HepG2 (cell line): ENCODE data around the gene AHR. TPM values are rescaled to one million over a fixed set of nuclear protein-coding genes. Genes with fewer than 3 reads are reported as not detected.

Source experiments
- ATAC-seq: fragments of 200-7000 bp; cut with Tn5 transposase; 3 replicates; pipeline ENCODE4 v1.9.1; 2020; ENCODE audit warnings: mild to moderate bottlenecking, moderate library complexity
- BruUV-seq: library from RNA; stranded (reverse); fragments of 400-500 nt; replicated peaks from 2 replicates; lab custom pipeline; 2021; lab: Mats Ljungman, UMichigan
- CTCF ChIA-PET: fragments of 300-600 bp; formaldehyde crosslinking; extraction: SDS; loops from one replicate; lab custom pipeline; 2021; ENCODE audit warnings: low total read pairs, inconsistent platforms, low intra/inter-chr PET ratio; lab: Yijun Ruan, JAX
- POLR2A ChIA-PET: fragments of 350-600 bp; sonication (Branson Sonifier 250); formaldehyde crosslinking; loops from one replicate; lab custom pipeline; 2020; ENCODE audit warnings: antibody characterized with exemption, inconsistent platforms; lab: Yijun Ruan, JAX
- DNase-seq: peaks from one replicate; pipeline ENCODE4 v3.0.0-alpha.2; 2015; ENCODE audit warnings: low spot score
- FAIRE-seq: peaks from 3 replicates; lab custom pipeline; 2011; peaks lifted over from hg19 to GRCh38; lab: Jason Lieb, UNC
- H2AFZ ChIP-seq: one replicate; pipeline ENCODE4 v1.6.1; 2011; ENCODE audit warnings: low read length, inconsistent platforms
- H3K27ac ChIP-seq: fragments of 300-600 bp; 3 replicates; pipeline ENCODE4 v1.8.0; 2011; ENCODE audit warnings: mixed run types, mild to moderate bottlenecking, mixed read lengths, low read length, inconsistent platforms; ENCODE audit not compliant: insufficient read depth; ENCODE audit errors: extremely low read length
- H3K27me3 ChIP-seq, 2 experiments: fragments of 200-600 bp in 1 of 2; 2 replicates in 1 of 2; 3 replicates in 1 of 2; pipeline versions ENCODE4 v1.6.0 to v1.8.0; 2011; ENCODE audit warnings: low read length in 2 of 2, mild to moderate bottlenecking in 2 of 2, moderate library complexity in 2 of 2, inconsistent platforms in 1 of 2; ENCODE audit not compliant: insufficient read depth in 2 of 2, control insufficient read depth in 1 of 2
- H3K36me3 ChIP-seq, 2 experiments: fragments of 200-600 bp in 1 of 2; replicated peaks in 1 of 2; 2 replicates in 1 of 2; 3 replicates in 1 of 2; pipeline versions ENCODE4 v1.5.1 to v1.8.0; 2011; ENCODE audit warnings: low read length in 2 of 2, inconsistent platforms in 1 of 2; ENCODE audit not compliant: insufficient read depth in 2 of 2, control insufficient read depth in 1 of 2
- H3K4me1 ChIP-seq: 2 replicates; pipeline ENCODE4 v1.5.1; 2012; ENCODE audit warnings: low read length, inconsistent platforms; ENCODE audit not compliant: insufficient read depth
- H3K4me2 ChIP-seq: 2 replicates; pipeline ENCODE4 v1.6.0; 2011; ENCODE audit warnings: low read depth, low read length, inconsistent platforms
- H3K4me3 ChIP-seq, 3 experiments: fragments of 200-600 bp in 1 of 3; sonication (generic), shearing (Covaris generic) in 1 of 3; replicated peaks in 1 of 3; 2 replicates each; pipeline ENCODE4 v1.5.1; 2011 to 2016; ENCODE audit warnings: low read length in 3 of 3, inconsistent platforms in 2 of 3, low read depth in 2 of 3, mild to moderate bottlenecking in 2 of 3, control low read depth in 1 of 3, mixed read lengths in 1 of 3; ENCODE audit not compliant: insufficient read depth in 1 of 3
- H3K79me2 ChIP-seq: one replicate; pipeline ENCODE4 v1.6.1; 2011; ENCODE audit warnings: low read length, inconsistent platforms; ENCODE audit not compliant: insufficient read depth
- H3K9ac ChIP-seq: 2 replicates; pipeline ENCODE4 v1.6.0; 2011; ENCODE audit warnings: mild to moderate bottlenecking, low read depth, low read length, inconsistent platforms; ENCODE audit not compliant: insufficient read depth
- H3K9me3 ChIP-seq: 2 replicates; pipeline ENCODE4 v1.5.1; 2012; ENCODE audit warnings: mild to moderate bottlenecking, low read length
- H4K20me1 ChIP-seq: 2 replicates; pipeline ENCODE4 v1.6.0; 2011; ENCODE audit warnings: inconsistent platforms, mild to moderate bottlenecking, low read length, moderate library complexity; ENCODE audit not compliant: insufficient read depth
- ATM ChIP-seq: fragments of 450-650 bp; IDR thresholded peaks from 2 replicates; pipeline ENCODE4 v1.7.1; 2017; ENCODE audit warnings: mild to moderate bottlenecking, borderline replicate concordance
- CBX2 ChIP-seq, 2 experiments: fragments of 200-600 bp in 1 of 2; sonication (generic); formaldehyde crosslinking in 1 of 2; IDR thresholded peaks; 2 replicates each; pipeline versions ENCODE4 v1.7.0 to v1.8.1; 2018 to 2022; ENCODE audit warnings: low read depth in 2 of 2, low read length in 1 of 2, mild to moderate bottlenecking in 1 of 2, missing genetic modification reagents in 1 of 2
- FOXP1 ChIP-seq, 2 experiments: fragments of 450-650 bp in 1 of 2; IDR thresholded peaks; 2 replicates each; pipeline ENCODE4 v1.6.1; 2017 to 2018; ENCODE audit warnings: antibody characterized with exemption in 1 of 2
- GATAD1 ChIP-seq: IDR thresholded peaks from 2 replicates; pipeline ENCODE4 v1.6.1; 2016; ENCODE audit warnings: missing genetic modification reagents, missing compliant biosample characterization
- HNF4G ChIP-seq, 2 experiments: sonication (generic) in 1 of 2; formaldehyde crosslinking in 1 of 2; IDR thresholded peaks; 2 replicates each; pipeline versions ENCODE4 v1.4.0 to v1.6.1; 2011 to 2020; ENCODE audit warnings: borderline replicate concordance in 2 of 2, low read depth in 2 of 2, mild to moderate bottlenecking in 2 of 2, low read length in 1 of 2, missing genetic modification reagents in 1 of 2, moderate library complexity in 1 of 2
- KMT2A ChIP-seq: sonication (generic); formaldehyde crosslinking; IDR thresholded peaks from 2 replicates; pipeline ENCODE4 v1.4.0; 2020; ENCODE audit warnings: missing genetic modification reagents
- NFE2 ChIP-seq: sonication (generic); formaldehyde crosslinking; IDR thresholded peaks from 2 replicates; pipeline ENCODE4 v1.4.0; 2020; ENCODE audit warnings: missing genetic modification reagents
- PCBP1 ChIP-seq: fragments of 200-400 bp; formaldehyde crosslinking; IDR thresholded peaks from 2 replicates; pipeline ENCODE4 v1.6.1; 2017; ENCODE audit warnings: mild to moderate bottlenecking, low read depth, low read length, borderline replicate concordance
- RFXANK ChIP-seq: IDR thresholded peaks from 2 replicates; pipeline ENCODE4 v1.6.1; 2016
- TERF1 ChIP-seq: sonication (generic); formaldehyde crosslinking; IDR thresholded peaks from 2 replicates; pipeline ENCODE4 v1.8.0; 2022; ENCODE audit warnings: mild to moderate bottlenecking, missing genetic modification reagents, moderate library complexity
- ZNF143 ChIP-seq: sonication (generic); formaldehyde crosslinking; IDR thresholded peaks from 2 replicates; pipeline ENCODE4 v1.4.0; 2020; ENCODE audit warnings: missing genetic modification reagents
- ZNF543 ChIP-seq: sonication (generic); formaldehyde crosslinking; IDR thresholded peaks from 2 replicates; pipeline ENCODE4 v1.4.0; 2020; ENCODE audit warnings: mild to moderate bottlenecking, missing genetic modification reagents
- ZSCAN21 ChIP-seq: sonication (generic); formaldehyde crosslinking; IDR thresholded peaks from 2 replicates; pipeline ENCODE4 v1.8.0; 2022; ENCODE audit warnings: mild to moderate bottlenecking, missing genetic modification reagents, moderate library complexity, borderline replicate concordance
- WGBS: methylation state at CpG from one replicate; pipeline ENCODE4 v1.1.6; 2017; ENCODE audit warnings: low lambda C conversion rate; 5-methylcytosine and 5-hydroxymethylcytosine counted together
- in situ Hi-C: cut with HindIII; loops from 2 replicates; pipeline ENCODE4 v1.10.0; 2017; ENCODE audit warnings: low pct_unique_long_range_greater_than_20kb; ENCODE audit not compliant: extremely low pct_ligation_motif_present
- intact Hi-C: fragments of 100-400 bp; cut with micrococcal nuclease; formaldehyde crosslinking; loops from one replicate; pipeline ENCODE4 v1.10.0; 2022; ENCODE audit not compliant: unreplicated experiment
- polyA plus RNA-seq, 8 experiments: library from polyadenylated mRNA; depleted of rRNA in 3 of 8; stranded (reverse) in 7 of 8; unstranded in 1 of 8; fragments of >200 nt; fragmentation: Illumina TruSeq in 4 of 8; extraction: Trizol in 4 of 8; gene quantifications; 2 replicates each; pipeline versions ENCODE4 v1.2.1 to v1.2.3, GENCODE V29; 2011 to 2016; ENCODE audit warnings: low read depth in 4 of 8, missing spikeins in 1 of 8, mixed read lengths in 1 of 8; ENCODE audit not compliant: insufficient read depth in 1 of 8
- total RNA-seq, 5 experiments: library from RNA; depleted of rRNA; stranded (reverse); fragments of >200 nt; fragmentation: Illumina TruSeq; extraction: Trizol; gene quantifications; 2 replicates each; pipeline ENCODE4 v1.2.3, GENCODE V29; 2016; ENCODE audit warnings: low read depth in 1 of 5

AHR gene
- total and polyA plus RNA-seq, 2 of the 13 experiments (the other 11 are each of a cell fraction or from before 2014, with no cell fraction given): 9.0 to 31.3 TPM

- FAIRE-seq: no peak
These were observed 66.2 kb downstream of the AHR start for GRCh38 chr7:17364671-17365070.

GRCh38 chr7:17365775-17366174 is 67.3 kb downstream of the AHR start:
- H4K20me1 ChIP-seq: no peaks in the 10 kb centered on the region
- no peak overlapping the region for H3K9ac ChIP-seq
- in situ Hi-C loops (no loop called here), intact Hi-C loops (no loop called here)
- POLR2A ChIA-PET: no interaction called here
- no peak overlapping the region for H3K27ac ChIP-seq
- WGBS: 81% methylated on average over 1 of the region's 1 CpG
- BruUV-seq: no TSS peak
- H3K4me3 ChIP-seq: no peak overlapping the region
- FAIRE-seq (no peak), ATAC-seq (no peak), DNase-seq (no peak)
- H3K36me3 ChIP-seq: no peaks in the 10 kb centered on the region
- H3K4me2 ChIP-seq: no peak overlapping the region
- H3K9me3 ChIP-seq: no peaks in the 10 kb centered on the region
- TF ChIP-seq GATAD1 (no peak), CBX2 (IDR thresholded peaks at IDR 0.05; ENCODE audit: low read depth, low read length) (no peak), CBX2 (CRISPR knock-in tag; IDR thresholded peaks at IDR 0.05; ENCODE audit: low read depth) (no peak), PCBP1 (no peak), ZNF143 (CRISPR knock-in tag) (no peak), NFE2 (CRISPR knock-in tag) (no peak), ZSCAN21 (CRISPR knock-in tag) (no peak), HNF4G (IDR thresholded peaks at IDR 0.05; ENCODE audit: borderline replicate concordance, low read depth, low read length) (no peak), HNF4G (CRISPR knock-in tag; IDR thresholded peaks at IDR 0.05; ENCODE audit: borderline replicate concordance, low read depth) (no peak), ATM (no peak)
- CTCF ChIA-PET: no interaction called here
- no peak overlapping the region for H2AFZ ChIP-seq
- no peaks in the 10 kb centered on the region for H3K27me3 ChIP-seq
- H3K79me2 ChIP-seq: no peaks in the 10 kb centered on the region
- no peaks in the 10 kb centered on the region for H3K4me1 ChIP-seq

More at GRCh38 chr7:17364671-17365070, 66.2 kb downstream of the AHR start:
- no peaks in the 10 kb centered on the region for H3K9me3 ChIP-seq
- H3K27ac ChIP-seq: no peak overlapping the region
- H2AFZ ChIP-seq: no peak overlapping the region
- H3K4me3 ChIP-seq: no peak overlapping the region
- intact Hi-C loops (no loop called here), in situ Hi-C loops (no loop called here)
- no peaks in the 10 kb centered on the region for H4K20me1 ChIP-seq
- no peaks in the 10 kb centered on the region for H3K79me2 ChIP-seq
- no peaks in the 10 kb centered on the region for H3K4me1 ChIP-seq
- ATAC-seq (no peak), DNase-seq (no peak)
- BruUV-seq: no TSS peak
- H3K27me3 ChIP-seq: no peaks in the 10 kb centered on the region
- H3K36me3 ChIP-seq: no peaks in the 10 kb centered on the region
- CTCF ChIA-PET: no interaction called here
- WGBS: 20% methylated on average over 2 of the region's 2 CpGs
- no peak overlapping the region for H3K9ac ChIP-seq
- no peak overlapping the region for H3K4me2 ChIP-seq
- TF ChIP-seq RFXANK (CRISPR knock-in tag): no peak
- TF ChIP-seq FOXP1 (IDR thresholded peaks at IDR 0.05): no peak
- TF ChIP-seq FOXP1 (CRISPR knock-in tag; IDR thresholded peaks at IDR 0.05): no peak
- TF ChIP-seq ZNF543: no peak
- no peak for TF ChIP-seq KMT2A (CRISPR knock-in tag)
- no peak for TF ChIP-seq TERF1 (CRISPR knock-in tag)
- POLR2A ChIA-PET: no interaction called here
